H1 (cell line): ENCODE data around the gene R3HCC1L. TPM values are rescaled to one million over a fixed set of nuclear protein-coding genes. Genes with fewer than 3 reads are reported as not detected.

ENCODE experiments used
- CTCF ChIA-PET: fragments of 300-600 bp; sonication (Branson Sonifier 250); formaldehyde crosslinking; loops from one replicate; lab custom pipeline; 2021; ENCODE audit not compliant: partially characterized antibody; lab: Charles Lee
- POLR2A ChIA-PET: fragments of 300-600 bp; sonication (Branson Sonifier 250); formaldehyde crosslinking; loops from one replicate; lab custom pipeline; 2021; ENCODE audit warnings: inconsistent platforms; ENCODE audit not compliant: partially characterized antibody; lab: Charles Lee
- DNase-seq, 2 experiments: peaks; one replicate each; pipeline versions ENCODE4 v3.0.0 to v3.0.0-alpha.2; 2010 to 2022; ENCODE audit warnings: low spot score in 2 of 2, low read depth in 1 of 2, mixed read lengths in 1 of 2
- FAIRE-seq: peaks from 2 replicates; lab custom pipeline; 2011; peaks lifted over from hg19 to GRCh38; lab: Jason Lieb, UNC
- H2AFZ ChIP-seq: 2 replicates; pipeline ENCODE4 v1.8.1; 2012; ENCODE audit warnings: low read length, inconsistent platforms
- H2AK5ac ChIP-seq: 2 replicates; pipeline ENCODE4 v1.6.1; 2013; ENCODE audit warnings: low read depth, low read length
- H2BK120ac ChIP-seq: replicated peaks from 2 replicates; pipeline ENCODE3; 2013; ENCODE audit warnings: low read depth, low read length, inconsistent platforms
- H2BK12ac ChIP-seq: 2 replicates; pipeline ENCODE4 v1.6.1; 2013; ENCODE audit warnings: low read depth, low read length
- H2BK15ac ChIP-seq: 2 replicates; pipeline ENCODE4 v1.6.1; 2013; ENCODE audit warnings: low read length
- H2BK20ac ChIP-seq: 2 replicates; pipeline ENCODE4 v1.6.1; 2013; ENCODE audit warnings: low read length
- H2BK5ac ChIP-seq: 2 replicates; pipeline ENCODE4 v1.6.1; 2013; ENCODE audit warnings: low read depth, low read length
- H3K14ac ChIP-seq: 2 replicates; pipeline ENCODE4 v1.6.1; 2013; ENCODE audit warnings: inconsistent platforms; ENCODE audit not compliant: insufficient read length
- H3K18ac ChIP-seq: 2 replicates; pipeline ENCODE4 v1.6.1; 2013; ENCODE audit warnings: low read length; ENCODE audit errors: extremely low read depth
- H3K23ac ChIP-seq: 2 replicates; pipeline ENCODE4 v1.6.1; 2013; ENCODE audit warnings: inconsistent platforms; ENCODE audit not compliant: insufficient read length
- H3K23me2 ChIP-seq: 2 replicates; pipeline ENCODE4 v1.6.1; 2013; ENCODE audit warnings: low read depth, low read length
- H3K27ac ChIP-seq: 2 replicates; pipeline ENCODE4 v1.6.1; 2011; ENCODE audit warnings: low read depth, low read length, inconsistent platforms
- H3K27me3 ChIP-seq, 4 experiments: replicated peaks in 1 of 4; 1 replicate in 1 of 4; 2 replicates in 3 of 4; pipeline versions ENCODE4 v1.6.1 to v1.8.1; 2011 to 2013; ENCODE audit warnings: low read length in 3 of 4, mild to moderate bottlenecking in 3 of 4, inconsistent platforms in 2 of 4, mixed read lengths in 2 of 4, moderate library complexity in 1 of 4; ENCODE audit not compliant: control insufficient read depth in 3 of 4, insufficient read depth in 3 of 4; ENCODE audit errors: extremely low read depth in 1 of 4
- H3K36me3 ChIP-seq, 4 experiments: 2 replicates each; pipeline versions ENCODE4 v1.6.1 to v1.8.1; 2011 to 2013; ENCODE audit warnings: mild to moderate bottlenecking in 4 of 4, low read length in 3 of 4, moderate library complexity in 2 of 4, control low read depth in 1 of 4, inconsistent platforms in 1 of 4; ENCODE audit not compliant: insufficient read depth in 4 of 4, control insufficient read depth in 2 of 4
- H3K4ac ChIP-seq: replicated peaks from 2 replicates; pipeline ENCODE3; 2013; ENCODE audit warnings: low read length, low read depth, mixed read lengths, inconsistent platforms; ENCODE audit not compliant: insufficient read length
- H3K4me1 ChIP-seq, 4 experiments: replicated peaks in 1 of 4; 1 replicate in 1 of 4; 2 replicates in 3 of 4; pipeline versions ENCODE4 v1.6.1 to v1.8.1; 2011 to 2013; ENCODE audit warnings: low read length in 3 of 4, inconsistent platforms in 2 of 4, mixed read lengths in 1 of 4; ENCODE audit not compliant: insufficient read depth in 4 of 4, control insufficient read depth in 3 of 4
- H3K4me2 ChIP-seq, 2 experiments: 2 replicates each; pipeline versions ENCODE4 v1.6.1 to v1.8.1; 2011 to 2013; ENCODE audit warnings: low read depth in 2 of 2, low read length in 2 of 2, control low read depth in 1 of 2, inconsistent platforms in 1 of 2, mild to moderate bottlenecking in 1 of 2; ENCODE audit not compliant: insufficient read depth in 1 of 2
- H3K4me3 ChIP-seq, 4 experiments: fragments of 200-600, 300-600 bp in 1 of 4; sonication (generic), shearing (Covaris generic), sonication (Bioruptor Twin) in 1 of 4; 2 replicates each; pipeline versions ENCODE4 v1.5.1 to v1.8.1; 2011 to 2016; ENCODE audit warnings: low read length in 4 of 4, low read depth in 3 of 4, control low read depth in 2 of 4, inconsistent platforms in 2 of 4, mild to moderate bottlenecking in 2 of 4, mixed read lengths in 1 of 4, moderate library complexity in 1 of 4; ENCODE audit not compliant: insufficient read depth in 2 of 4; ENCODE audit errors: extremely low read depth in 1 of 4
- H3K56ac ChIP-seq: replicated peaks from 2 replicates; pipeline ENCODE3; 2013; ENCODE audit warnings: low read depth, mild to moderate bottlenecking, mixed read lengths, low read length, inconsistent platforms; ENCODE audit not compliant: insufficient read length
- H3K79me1 ChIP-seq: 2 replicates; pipeline ENCODE4 v1.6.1; 2013; ENCODE audit warnings: low read depth, low read length, control low read depth
- H3K79me2 ChIP-seq, 2 experiments: 2 replicates each; pipeline versions ENCODE4 v1.6.1 to v1.8.1; 2012 to 2013; ENCODE audit warnings: low read length in 2 of 2, mild to moderate bottlenecking in 2 of 2, inconsistent platforms in 1 of 2; ENCODE audit not compliant: insufficient read depth in 2 of 2, control insufficient read depth in 1 of 2
- H3K9ac ChIP-seq, 4 experiments: replicated peaks in 1 of 4; 1 replicate in 1 of 4; 2 replicates in 3 of 4; pipeline versions ENCODE4 v1.6.1 to v1.8.1; 2011 to 2013; ENCODE audit warnings: low read depth in 3 of 4, low read length in 3 of 4, control low read depth in 2 of 4, mild to moderate bottlenecking in 2 of 4, moderate library complexity in 2 of 4, inconsistent platforms in 1 of 4; ENCODE audit errors: extremely low read depth in 1 of 4
- H3K9me3 ChIP-seq, 2 experiments: 2 replicates each; pipeline versions ENCODE4 v1.6.1 to v1.8.1; 2012 to 2013; ENCODE audit warnings: mild to moderate bottlenecking in 2 of 2, moderate library complexity in 2 of 2, control low read depth in 1 of 2, inconsistent platforms in 1 of 2, low read depth in 1 of 2, low read length in 1 of 2, mixed read lengths in 1 of 2; ENCODE audit not compliant: insufficient read depth in 2 of 2
- H4K20me1 ChIP-seq, 2 experiments: replicated peaks in 1 of 2; 2 replicates each; pipeline versions ENCODE3 to v1.8.1; 2011 to 2013; ENCODE audit warnings: inconsistent platforms in 2 of 2, low read length in 2 of 2, mild to moderate bottlenecking in 1 of 2; ENCODE audit not compliant: insufficient read depth in 2 of 2, control insufficient read depth in 1 of 2
- H4K5ac ChIP-seq: 2 replicates; pipeline ENCODE4 v1.6.1; 2013; ENCODE audit warnings: low read length, low read depth, mixed read lengths, inconsistent platforms; ENCODE audit not compliant: insufficient read length
- H4K8ac ChIP-seq: 2 replicates; pipeline ENCODE4 v1.8.0; 2013; ENCODE audit warnings: mild to moderate bottlenecking, moderate library complexity, low read length, inconsistent platforms; ENCODE audit not compliant: insufficient read depth; ENCODE audit errors: extremely low read depth
- H4K91ac ChIP-seq: replicated peaks from 2 replicates; pipeline ENCODE3; 2013; ENCODE audit warnings: low read length, mixed read lengths, inconsistent platforms; ENCODE audit not compliant: insufficient read length
- ASH2L ChIP-seq: fragments of 200-600, 300-600 bp; sonication (generic); IDR thresholded peaks from one replicate; pipeline ENCODE4 v1.7.1; 2017; ENCODE audit warnings: low read length
- BACH1 ChIP-seq: IDR thresholded peaks from 2 replicates; pipeline ENCODE4 v1.6.1; 2012; ENCODE audit warnings: low read length, improper control_type of control experiment
- BCL11A ChIP-seq, 2 experiments: IDR thresholded peaks; one replicate each; pipeline ENCODE4 v1.6.1; 2011; ENCODE audit warnings: low read depth in 2 of 2, low read length in 2 of 2, mild to moderate bottlenecking in 2 of 2
- CBX5 ChIP-seq: fragments of 300-800, 300-1000 bp; sonication (generic); IDR thresholded peaks from 2 replicates; pipeline ENCODE4 v1.7.1; 2016; ENCODE audit warnings: antibody characterized with exemption, low read length, low read depth
- CEBPB ChIP-seq: IDR thresholded peaks from 2 replicates; pipeline ENCODE4 v1.6.1; 2012; ENCODE audit warnings: low read depth, low read length
- EZH2 ChIP-seq: fragments of 200-600 bp; sonication (generic); IDR thresholded peaks from 2 replicates; pipeline ENCODE4 v1.7.1; 2012; ENCODE audit warnings: low read depth, mild to moderate bottlenecking, moderate library complexity, low read length, inconsistent platforms; ENCODE audit not compliant: severe bottlenecking
- FOSL1 ChIP-seq: IDR thresholded peaks from 2 replicates; pipeline ENCODE4 v1.6.1; 2011; ENCODE audit warnings: mild to moderate bottlenecking, low read depth, low read length, moderate library complexity; ENCODE audit not compliant: insufficient read depth
- KDM1A ChIP-seq: fragments of 200-600, 300-600 bp; sonication (generic); IDR thresholded peaks from 2 replicates; pipeline ENCODE4 v1.7.1; 2016; ENCODE audit warnings: mild to moderate bottlenecking, low read length, borderline replicate concordance
- RXRA ChIP-seq: IDR thresholded peaks from 2 replicates; pipeline ENCODE4 v1.6.1; 2011; ENCODE audit warnings: low read depth, mild to moderate bottlenecking, low read length, moderate library complexity; ENCODE audit not compliant: insufficient read depth
- SIN3A ChIP-seq, 2 experiments: IDR thresholded peaks in 1 of 2; conservative IDR thresholded peaks in 1 of 2; 2 replicates each; pipeline ENCODE4 v1.6.1; 2011 to 2012; ENCODE audit warnings: low read length in 2 of 2, improper control_type of control experiment in 1 of 2, low read depth in 1 of 2, mild to moderate bottlenecking in 1 of 2
- SP4 ChIP-seq: IDR thresholded peaks from 2 replicates; pipeline ENCODE4 v1.6.1; 2012; ENCODE audit warnings: low read length, inconsistent platforms
- TAF7 ChIP-seq: optimal IDR thresholded peaks from 2 replicates; pipeline ENCODE3; 2011; ENCODE audit warnings: low read depth, mild to moderate bottlenecking, inconsistent platforms, low read length, moderate library complexity, borderline replicate concordance
- TBP ChIP-seq: IDR thresholded peaks from 2 replicates; pipeline ENCODE4 v1.6.1; 2011; ENCODE audit warnings: low read depth, low read length, improper control_type of control experiment
- TCF12 ChIP-seq: IDR thresholded peaks from 2 replicates; pipeline ENCODE4 v1.6.1; 2011; ENCODE audit warnings: low read depth, mild to moderate bottlenecking, low read length
- ZNF274 ChIP-seq: IDR thresholded peaks from 2 replicates; pipeline ENCODE4 v1.7.0; 2012; ENCODE audit warnings: low read length, borderline replicate concordance; ENCODE audit errors: extremely low read depth
- WGBS, 2 experiments: shearing (Covaris generic) in 1 of 2; methylation state at CpG; one replicate each; pipeline versions ENCODE4 v1.1.6 to v1.1.7; 2013 to 2015; ENCODE audit warnings: low lambda C conversion rate in 2 of 2, mixed read lengths in 2 of 2, inconsistent platforms in 1 of 2, low coverage in 1 of 2, missing lambda C conversion rate in 1 of 2; ENCODE audit not compliant: insufficient replicate concordance in 2 of 2, insufficient coverage in 1 of 2, insufficient read length in 1 of 2; ENCODE audit errors: extremely low coverage in 1 of 2, missing lambda C conversion rate in 1 of 2; 5-methylcytosine and 5-hydroxymethylcytosine counted together
- polyA plus RNA-seq, 7 experiments: library from polyadenylated mRNA; depleted of rRNA in 3 of 7; stranded (reverse) in 5 of 7; unstranded in 2 of 7; fragments of >200 nt in 5 of 7; fragments of 200-250 nt in 2 of 7; gene quantifications; 1 replicate in 5 of 7; 2 replicates in 1 of 7; 4 replicates in 1 of 7; pipeline versions ENCODE4 v1.2.1 to v1.2.3, GENCODE V29; 2011 to 2013; ENCODE audit warnings: missing spikeins in 2 of 7, mixed read lengths in 2 of 7
- total RNA-seq: library from RNA; stranded (reverse); fragmentation: NEBNext Ultra II Directional; extraction: Animal tissue kit (Norgen Biotek cat#: 25700); gene quantifications from 2 replicates; pipeline ENCODE4 v1.2.1, GENCODE V29; 2021

R3HCC1L gene
- total and polyA plus RNA-seq, 2 of the 8 experiments (the other 6 are each of a cell fraction or from before 2014, with no cell fraction given), result 6.9 to 13.9 TPM

- no peak for FAIRE-seq
- H2AFZ ChIP-seq, result no peak overlapping the region
- TF ChIP-seq SIN3A (conservative IDR thresholded peaks at IDR 0.05 in 1 of 2, IDR thresholded peaks at IDR 0.05 in 1 of 2; ENCODE audit: low read depth in 1 of 2, low read length in 2 of 2) (no peak), FOSL1 (no peak), SP4 (no peak), TAF7 (no peak), BCL11A (IDR thresholded peaks at IDR 0.05; ENCODE audit: low read depth in 2 of 2, low read length in 2 of 2) (no peak), CEBPB (no peak), ZNF274 (no peak), CBX5 (no peak), TCF12 (no peak), ASH2L (no peak), KDM1A (no peak), RXRA (no peak), BACH1 (no peak), EZH2 (no peak), TBP (no peak)
Observed at GRCh38 chr10:98256692-98257091, 122.2 kb downstream of the R3HCC1L start.

More at GRCh38 chr10:98256692-98257091, 122.2 kb downstream of the R3HCC1L start:
- WGBS, 2 experiments, result 89% methylated on average over 11 of the region's 11 CpGs; no CpG with 5 or more reads in 1 of the 2 experiments
- Histone ChIP-seq H4K91ac (no peak overlapping the region), H3K4me2 (no peak overlapping the region), H3K79me2 (no peaks in the 10 kb centered on the region), H3K56ac (no peak overlapping the region), H3K9me3 (no peaks in the 10 kb centered on the region), H3K4me3 (no peak overlapping the region), H3K4me1 (peaks cover 0 to 4% (median under 1%) of the 10 kb centered on the region in 4 experiments; a peak in 3 of 7 replicates), H2BK120ac (no peak overlapping the region), H2BK5ac (no peak overlapping the region), H2BK12ac (no peak overlapping the region), H3K23ac (no peak overlapping the region), H3K14ac (no peak overlapping the region), H3K18ac (no peak overlapping the region; the same call in 1 of the 2 replicates), H2BK15ac (no peak overlapping the region), H4K5ac (no peak overlapping the region), H4K8ac (no peak overlapping the region), H3K23me2 (no peaks in the 10 kb centered on the region), H2AK5ac (no peak overlapping the region), H4K20me1 (peaks cover 0 to 2% of the 10 kb centered on the region in 2 experiments), H3K9ac (no peak overlapping the region), H3K4ac (no peak overlapping the region), H2BK20ac (no peak overlapping the region), H3K27ac (no peak overlapping the region), H3K79me1 (no peaks in the 10 kb centered on the region), H3K27me3 (no peaks in the 10 kb centered on the region), H3K36me3 (no peaks in the 10 kb centered on the region)
- DNase-seq, result no peak
- CTCF ChIA-PET, result interaction anchor here (0.9 to 6.8 kb wide), 6 partner anchors 9 to 87 kb away, joined by 3 to 40 read pairs (median 3); no protein-coding TSS in a partner anchor
- POLR2A ChIA-PET, result no interaction called here
